ENCODE measurements around the gene HDAC4. TPM values are rescaled to one million over a fixed set of nuclear protein-coding genes. Genes with fewer than 3 reads are reported as not detected.

Gene HDAC4
- total and polyA plus RNA-seq, 2 donors (not counting 1 experiment from before 2014, with no cell fraction given), result 13.5 to 46.0 TPM

GRCh38 chr2:239101807-239102206 lies 299.0 kb downstream of the HDAC4 start:
- ATAC-seq (ENCODE audit: low read depth) (no peak), DNase-seq (no peak)
- Mint-ChIP-seq H3K4me3 (no peak overlapping the region), H3K4me1 (no peaks in the 10 kb centered on the region), H3K27ac (no peak overlapping the region), H3K27me3 (no peaks in the 10 kb centered on the region), H3K9me3 (ENCODE audit: insufficient read depth) (no peaks in the 10 kb centered on the region)
- peaks cover 0 to 14% of the 10 kb centered on the region in 2 experiments for H3K36me3 ChIP-seq (replicated peaks in 1 of 2; ENCODE audit: control extremely low read depth in 1 of 2, control insufficient read depth in 1 of 2, extremely low read depth in 1 of 2, insufficient read depth in 2 of 2, low read length in 1 of 2)
- POLR2A ChIA-PET, result no interaction called here
- no peak overlapping the region for H3K4me3 ChIP-seq (ENCODE audit: control extremely low read depth in 1 of 5, extremely low read depth in 1 of 5, insufficient read depth in 1 of 5, low read depth in 2 of 5, low read length in 4 of 5)
- no peak overlapping the region for H3K4me2 ChIP-seq (replicated peaks; ENCODE audit: low read depth, low read length, poor library complexity, severe bottlenecking)
- H3K4me1 ChIP-seq (ENCODE audit: control insufficient read depth in 2 of 2, insufficient read depth in 2 of 2, low read length in 2 of 2), result no peaks in the 10 kb centered on the region
- H3K27ac ChIP-seq (ENCODE audit: low read length in 2 of 2), result no peak overlapping the region
- TF ChIP-seq EZH2 (IDR thresholded peaks at IDR 0.05; ENCODE audit: borderline replicate concordance, insufficient read depth, low read depth, low read length, poor library complexity, severe bottlenecking), result no peak
- TF ChIP-seq CTCF (IDR thresholded peaks at IDR 0.05), result no peak
- WGBS (ENCODE audit: insufficient coverage), result 95% methylated on average over 24 of the region's 24 CpGs
- no peak overlapping the region for H3K9ac ChIP-seq (ENCODE audit: low read length)
- H3K79me2 ChIP-seq (ENCODE audit: control insufficient read depth, insufficient read depth, low read length), result no peaks in the 10 kb centered on the region
- no peaks in the 10 kb centered on the region for H4K20me1 ChIP-seq (ENCODE audit: control insufficient read depth, insufficient read depth, low read length, poor library complexity, severe bottlenecking)
- no peak overlapping the region for H2AFZ ChIP-seq (ENCODE audit: insufficient read depth, low read depth, low read length, poor library complexity, severe bottlenecking)
- intact Hi-C loops (cut with micrococcal nuclease), result no loop called here
- H3K27me3 ChIP-seq (replicated peaks in 1 of 4; ENCODE audit: control extremely low read depth in 1 of 4, control insufficient read depth in 3 of 4, insufficient read depth in 4 of 4, low read length in 3 of 4), result no peaks in the 10 kb centered on the region
- CTCF ChIA-PET, result no interaction called here
- H3K9me3 ChIP-seq (ENCODE audit: control extremely low read depth in 1 of 3, control insufficient read depth in 2 of 3, insufficient read depth in 1 of 3, low read length in 2 of 3), result no peaks in the 10 kb centered on the region

GRCh38 chr2:239101071-239101470 lies 299.7 kb downstream of the HDAC4 start:
- WGBS (ENCODE audit: insufficient coverage), result 99% methylated on average over 15 of the region's 15 CpGs
- Histone ChIP-seq H3K4me1 (ENCODE audit: control insufficient read depth in 2 of 2, insufficient read depth in 2 of 2, low read length in 2 of 2) (no peaks in the 10 kb centered on the region), H3K27me3 (replicated peaks in 1 of 4; ENCODE audit: control extremely low read depth in 1 of 4, control insufficient read depth in 3 of 4, insufficient read depth in 4 of 4, low read length in 3 of 4) (no peaks in the 10 kb centered on the region), H4K20me1 (ENCODE audit: control insufficient read depth, insufficient read depth, low read length, poor library complexity, severe bottlenecking) (no peaks in the 10 kb centered on the region), H3K79me2 (ENCODE audit: control insufficient read depth, insufficient read depth, low read length) (no peaks in the 10 kb centered on the region), H3K36me3 (replicated peaks in 1 of 2; ENCODE audit: control extremely low read depth in 1 of 2, control insufficient read depth in 1 of 2, extremely low read depth in 1 of 2, insufficient read depth in 2 of 2, low read length in 1 of 2) (peaks cover 0 to 14% of the 10 kb centered on the region in 2 experiments), H3K4me3 (ENCODE audit: control extremely low read depth in 1 of 5, extremely low read depth in 1 of 5, insufficient read depth in 1 of 5, low read depth in 2 of 5, low read length in 4 of 5) (no peak overlapping the region), H3K4me2 (replicated peaks; ENCODE audit: low read depth, low read length, poor library complexity, severe bottlenecking) (no peak overlapping the region), H3K27ac (ENCODE audit: low read length in 2 of 2) (no peak overlapping the region), H3K9me3 (ENCODE audit: control extremely low read depth in 1 of 3, control insufficient read depth in 2 of 3, insufficient read depth in 1 of 3, low read length in 2 of 3) (no peaks in the 10 kb centered on the region), H2AFZ (ENCODE audit: insufficient read depth, low read depth, low read length, poor library complexity, severe bottlenecking) (no peak overlapping the region), H3K9ac (ENCODE audit: low read length) (no peak overlapping the region)
- no peak for DNase-seq
- no peak overlapping the region for H3K27ac Mint-ChIP-seq
- ChIA-PET POLR2A (no interaction called here), CTCF (no interaction called here)
- H3K27me3 Mint-ChIP-seq, result no peaks in the 10 kb centered on the region
- no peak for ATAC-seq (ENCODE audit: low read depth)
- H3K4me1 Mint-ChIP-seq, result no peaks in the 10 kb centered on the region
- TF ChIP-seq CTCF (IDR thresholded peaks at IDR 0.05) (no peak), EZH2 (IDR thresholded peaks at IDR 0.05; ENCODE audit: borderline replicate concordance, insufficient read depth, low read depth, low read length, poor library complexity, severe bottlenecking) (no peak)
- H3K4me3 Mint-ChIP-seq, result no peak overlapping the region
- intact Hi-C loops (cut with micrococcal nuclease), result no loop called here
- no peaks in the 10 kb centered on the region for H3K9me3 Mint-ChIP-seq (ENCODE audit: insufficient read depth)
